Sigmoid colon (tissue), 7 donors: ENCODE measurements around the gene SIGLEC9. TPM values are rescaled to one million over a fixed set of nuclear protein-coding genes. Genes with fewer than 3 reads are reported as not detected.

Experiments used
- DNase-seq: peaks from one replicate; pipeline ENCODE4 v3.0.0-alpha.2; 2019
- H3K27ac ChIP-seq, 4 donors: fragments of 200-600 bp; sonication (generic); one replicate each; pipeline ENCODE4 v1.5.1; 2016 to 2019; ENCODE audit warnings: mild to moderate bottlenecking in 1 of 4
- H3K27me3 ChIP-seq, 3 donors: fragments of 200-600 bp; sonication (generic); one replicate each; pipeline ENCODE4 v1.5.1; 2019; ENCODE audit warnings: mild to moderate bottlenecking in 1 of 3
- H3K36me3 ChIP-seq, 4 donors: fragments of 200-600 bp; sonication (generic); one replicate each; pipeline ENCODE4 v1.5.1; 2016 to 2019
- H3K4me1 ChIP-seq, 4 donors: fragments of 200-600 bp; sonication (generic); one replicate each; pipeline ENCODE4 v1.5.1; 2017 to 2019
- H3K4me3 ChIP-seq, 4 donors: fragments of 200-600 bp; sonication (generic); one replicate each; pipeline ENCODE4 v1.5.1; 2017 to 2019; ENCODE audit warnings: mild to moderate bottlenecking in 2 of 4, moderate library complexity in 1 of 4
- H3K9me3 ChIP-seq, 4 donors: fragments of 200-600 bp in 3 of 4; sonication (generic) in 3 of 4; one replicate each; pipeline versions ENCODE4 v1.5.1 to v1.6.1; 2013 to 2019
- EP300 ChIP-seq, 4 donors: sonication (generic); formaldehyde crosslinking; IDR thresholded peaks; one replicate each; pipeline ENCODE4 v1.6.1; 2017; ENCODE audit warnings: antibody characterized with exemption in 4 of 4
- POLR2A ChIP-seq, 2 donors: fragments of 450-650 bp; IDR thresholded peaks; one replicate each; pipeline ENCODE4 v1.6.1; 2016; ENCODE audit warnings: antibody characterized with exemption in 2 of 2, mild to moderate bottlenecking in 2 of 2, moderate library complexity in 2 of 2
- POLR2AphosphoS5 ChIP-seq, 4 donors: sonication (generic); formaldehyde crosslinking; IDR thresholded peaks; one replicate each; pipeline ENCODE4 v1.6.1; 2017; ENCODE audit warnings: antibody characterized with exemption in 4 of 4
- WGBS, 2 donors: extraction: QIAGEN DNeasy Blood & Tissue Kit; methylation state at CpG; one replicate each; pipeline ENCODE4 v1.1.7; 2013; 5-methylcytosine and 5-hydroxymethylcytosine counted together
- intact Hi-C: fragments of 100-400 bp; cut with DNase I; formaldehyde crosslinking; loops from one replicate; pipeline ENCODE4 v1.15.1; 2023
- polyA plus RNA-seq, 3 donors: library from polyadenylated mRNA; stranded (reverse); fragments of 200-250 nt; gene quantifications; one replicate each; pipeline ENCODE4 v1.2.3, GENCODE V29; 2013
- total RNA-seq, 4 donors: library from RNA; depleted of rRNA; stranded (reverse); fragments of >200 nt; gene quantifications; one replicate each; pipeline ENCODE4 v1.1.0, GENCODE V29; 2016
- TF ChIP-seq, protein P1 (sequence below), 4 experiments: fragments of 450-650 bp in 3 of 4; fragments of 200-600 bp in 1 of 4; IDR thresholded peaks; one replicate each; pipeline ENCODE4 v1.5.1; 2016 to 2019; ENCODE audit warnings: antibody characterized with exemption in 4 of 4, mild to moderate bottlenecking in 3 of 4, moderate library complexity in 2 of 4
- donor health status: healthy with polysubstance abuse.
- donor health status: Bipolar disorder and iron deficiency.
- donor health status: healthy.

The SIGLEC9 gene
- total and polyA plus RNA-seq, 7 donors, result 2.4 to 9.5 (median 5.4) TPM

- Histone ChIP-seq H3K36me3 (no peaks in the 10 kb centered on the region), H3K27ac (no peak overlapping the region), H3K4me3 (no peak overlapping the region), H3K9me3 (no peaks in the 10 kb centered on the region), H3K27me3 (peaks cover 0 to 20% (median 0%) of the 10 kb centered on the region in 3 donors), H3K4me1 (no peaks in the 10 kb centered on the region)
- intact Hi-C loops, result no loop called here
- peak; percentile 37 for DNase-seq
- no peak for TF ChIP-seq POLR2AphosphoS5 (IDR thresholded peaks at IDR 0.05)
- no peak for TF ChIP-seq POLR2A (IDR thresholded peaks at IDR 0.05)
- TF ChIP-seq, protein P1, sequence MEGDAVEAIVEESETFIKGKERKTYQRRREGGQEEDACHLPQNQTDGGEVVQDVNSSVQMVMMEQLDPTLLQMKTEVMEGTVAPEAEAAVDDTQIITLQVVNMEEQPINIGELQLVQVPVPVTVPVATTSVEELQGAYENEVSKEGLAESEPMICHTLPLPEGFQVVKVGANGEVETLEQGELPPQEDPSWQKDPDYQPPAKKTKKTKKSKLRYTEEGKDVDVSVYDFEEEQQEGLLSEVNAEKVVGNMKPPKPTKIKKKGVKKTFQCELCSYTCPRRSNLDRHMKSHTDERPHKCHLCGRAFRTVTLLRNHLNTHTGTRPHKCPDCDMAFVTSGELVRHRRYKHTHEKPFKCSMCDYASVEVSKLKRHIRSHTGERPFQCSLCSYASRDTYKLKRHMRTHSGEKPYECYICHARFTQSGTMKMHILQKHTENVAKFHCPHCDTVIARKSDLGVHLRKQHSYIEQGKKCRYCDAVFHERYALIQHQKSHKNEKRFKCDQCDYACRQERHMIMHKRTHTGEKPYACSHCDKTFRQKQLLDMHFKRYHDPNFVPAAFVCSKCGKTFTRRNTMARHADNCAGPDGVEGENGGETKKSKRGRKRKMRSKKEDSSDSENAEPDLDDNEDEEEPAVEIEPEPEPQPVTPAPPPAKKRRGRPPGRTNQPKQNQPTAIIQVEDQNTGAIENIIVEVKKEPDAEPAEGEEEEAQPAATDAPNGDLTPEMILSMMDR (IDR thresholded peaks at IDR 0.05), result no peak
- no peak for TF ChIP-seq EP300 (IDR thresholded peaks at IDR 0.05)
- WGBS, 2 donors, result 87 to 92% methylated on average over 8 of the region's 8 CpGs
Measured at GRCh38 chr19:51121257-51121656, 3.4 kb upstream of the SIGLEC9 start.

GRCh38 chr19:51122112-51122981 is 2.4 kb upstream of the SIGLEC9 start:
- no peaks in the 10 kb centered on the region for H3K9me3 ChIP-seq
- no peaks in the 10 kb centered on the region for H3K4me1 ChIP-seq
- intact Hi-C loops, result no loop called here
- 65 to 75% methylated on average over 22 of the region's 22 CpGs for WGBS, 2 donors
- H3K4me3 ChIP-seq, result no peak overlapping the region
- H3K27me3 ChIP-seq, result peaks cover 0 to 23% (median 0%) of the 10 kb centered on the region in 3 donors
- peak; percentile 36 for DNase-seq
- H3K36me3 ChIP-seq, result no peaks in the 10 kb centered on the region
- TF ChIP-seq, protein P1 (IDR thresholded peaks at IDR 0.05), result no peak
- TF ChIP-seq POLR2AphosphoS5 (IDR thresholded peaks at IDR 0.05), result no peak
- TF ChIP-seq EP300 (IDR thresholded peaks at IDR 0.05), result no peak
- TF ChIP-seq POLR2A (IDR thresholded peaks at IDR 0.05), result no peak
- peak overlapping the region in 3 of 4 donors; percentile 14 to 54 (median 52) for H3K27ac ChIP-seq

GRCh38 chr19:51123381-51123800 is 1.3 kb upstream of the SIGLEC9 start:
- H3K36me3 ChIP-seq, result no peaks in the 10 kb centered on the region
- no peak overlapping the region for H3K4me3 ChIP-seq
- H3K27ac ChIP-seq, result peak overlapping the region in 3 of 4 donors; percentile 31 to 54 (median 52)
- TF ChIP-seq, protein P1 (IDR thresholded peaks at IDR 0.05), result no peak
- TF ChIP-seq POLR2AphosphoS5 (IDR thresholded peaks at IDR 0.05) (no peak), EP300 (IDR thresholded peaks at IDR 0.05) (no peak), POLR2A (IDR thresholded peaks at IDR 0.05) (no peak)
- peak; percentile 72 for DNase-seq
- no peaks in the 10 kb centered on the region for H3K9me3 ChIP-seq
- 47 to 50% methylated on average over 6 of the region's 6 CpGs for WGBS, 2 donors
- peaks cover 0 to 23% (median 0%) of the 10 kb centered on the region in 3 donors for H3K27me3 ChIP-seq
- no peaks in the 10 kb centered on the region for H3K4me1 ChIP-seq
- intact Hi-C loops, result no loop called here

GRCh38 chr19:51123802-51124201 is 904 bp upstream of the SIGLEC9 start:
- WGBS, 2 donors, result 74 to 81% methylated on average over 9 of the region's 9 CpGs
- intact Hi-C loops, result no loop called here
- no peak overlapping the region for H3K4me3 ChIP-seq
- peak; percentile 57 for DNase-seq
- peaks cover 0 to 23% (median 0%) of the 10 kb centered on the region in 3 donors for H3K27me3 ChIP-seq
- H3K27ac ChIP-seq, result peak overlapping the region in 2 of 4 donors; percentile 31 to 48
- H3K9me3 ChIP-seq, result no peaks in the 10 kb centered on the region
- no peaks in the 10 kb centered on the region for H3K4me1 ChIP-seq
- TF ChIP-seq EP300 (IDR thresholded peaks at IDR 0.05) (no peak), POLR2A (IDR thresholded peaks at IDR 0.05) (no peak), POLR2AphosphoS5 (IDR thresholded peaks at IDR 0.05) (no peak)
- TF ChIP-seq, protein P1 (IDR thresholded peaks at IDR 0.05), result no peak
- no peaks in the 10 kb centered on the region for H3K36me3 ChIP-seq
